MCF 10A (cell line): ENCODE results near the gene VWF. TPM values are rescaled to one million over a fixed set of nuclear protein-coding genes. Genes with fewer than 3 reads are reported as not detected.
A peak's percentile ranks its signal among the peaks of the same experiment; 100 is the strongest.

Experiments used
- BruUV-seq: library from RNA; stranded (reverse); fragments of 400-500 nt; replicated peaks from 2 replicates; lab custom pipeline; 2021; lab: Mats Ljungman, UMichigan
- CTCF ChIA-PET: fragments of 300-600 bp; sonication (Branson Sonifier 250); formaldehyde crosslinking; extraction: SDS; loops from one replicate; lab custom pipeline; 2021; ENCODE audit warnings: antibody characterized with exemption, inconsistent platforms; lab: Yijun Ruan, JAX
- POLR2A ChIA-PET: fragments of 300-600, 350-650 bp; sonication (Branson Sonifier 250); formaldehyde crosslinking; extraction: SDS; loops from one replicate; lab custom pipeline; 2020; ENCODE audit warnings: antibody characterized with exemption, inconsistent platforms; lab: Yijun Ruan, JAX
- DNase-seq: peaks from one replicate; pipeline ENCODE4 v3.0.0-alpha.2; 2018; ENCODE audit not compliant: unreplicated experiment
- H3K27ac Mint-ChIP-seq: one replicate; pipeline ENCODE4 v1.8.0; 2022; ENCODE audit warnings: mild to moderate bottlenecking, low read depth, mixed read lengths; ENCODE audit not compliant: unreplicated experiment
- H3K27me3 Mint-ChIP-seq: one replicate; pipeline ENCODE4 v1.8.0; 2022; ENCODE audit warnings: mixed read lengths; ENCODE audit not compliant: insufficient read depth, unreplicated experiment
- H3K36me3 Mint-ChIP-seq: one replicate; pipeline ENCODE4 v1.8.0; 2022; ENCODE audit warnings: mild to moderate bottlenecking, moderate library complexity, mixed read lengths; ENCODE audit not compliant: insufficient read depth, unreplicated experiment
- H3K4me1 Mint-ChIP-seq: one replicate; pipeline ENCODE4 v1.8.0; 2022; ENCODE audit warnings: mixed read lengths; ENCODE audit not compliant: insufficient read depth, unreplicated experiment
- H3K4me3 Mint-ChIP-seq: one replicate; pipeline ENCODE4 v1.8.0; 2022; ENCODE audit warnings: mild to moderate bottlenecking, moderate library complexity, mixed read lengths; ENCODE audit not compliant: unreplicated experiment
- H3K9me3 Mint-ChIP-seq: one replicate; pipeline ENCODE4 v1.8.0; 2022; ENCODE audit warnings: mixed read lengths; ENCODE audit not compliant: unreplicated experiment
- intact Hi-C: fragments of 100-400 bp; cut with micrococcal nuclease; formaldehyde crosslinking; loops from 2 replicates; pipeline ENCODE4 v1.14.1; 2022
- total RNA-seq: library from RNA; stranded (reverse); gene quantifications from 2 replicates; pipeline ENCODE4 v1.2.3, GENCODE V29; 2022
- TF ChIP-seq, protein P1 (sequence below): fragments of 200-600 bp; IDR thresholded peaks from one replicate; pipeline ENCODE4 v1.8.0; 2022; ENCODE audit warnings: antibody characterized with exemption, mild to moderate bottlenecking; ENCODE audit not compliant: unreplicated experiment

Gene VWF
- total RNA-seq, 1 experiment from 2014 or later: not detected

DNA sequence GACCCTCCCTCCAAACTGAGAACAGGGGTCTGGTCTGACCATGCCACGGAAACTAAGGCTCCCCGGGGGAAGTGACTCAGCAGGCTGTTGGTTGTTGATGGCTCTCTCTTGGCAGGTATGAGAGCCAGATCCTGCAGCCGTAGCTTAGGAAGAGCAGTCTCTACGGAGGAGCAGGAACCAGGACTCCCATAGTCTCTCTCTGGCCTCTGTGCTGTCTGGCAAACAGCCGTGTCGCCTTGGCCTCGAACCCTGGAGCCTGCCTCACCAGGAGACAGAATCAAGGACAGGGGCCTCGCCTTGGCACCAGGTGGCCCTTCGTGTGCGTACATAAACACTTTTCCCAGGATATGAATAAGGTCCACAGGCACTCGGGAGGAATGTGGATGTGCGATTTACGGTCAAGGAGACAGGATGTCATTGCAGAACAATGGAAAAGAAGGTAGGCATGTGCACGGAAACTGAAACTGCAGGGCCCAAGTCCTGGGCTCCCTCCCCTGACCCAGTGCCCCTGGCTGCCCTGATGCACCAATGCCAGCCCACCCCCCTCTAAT lies 7.9 kb downstream of the VWF start:
- DNase-seq: peak; percentile 44
- CTCF ChIA-PET: no interaction called here
- Mint-ChIP-seq H3K36me3 (no peaks in the 10 kb centered on the region), H3K4me3 (no peak overlapping the region), H3K4me1 (peaks cover 8% of the 10 kb centered on the region), H3K27ac (no peak overlapping the region), H3K27me3 (no peaks in the 10 kb centered on the region), H3K9me3 (no peaks in the 10 kb centered on the region)
- intact Hi-C loops: no loop called here
- BruUV-seq: no TSS peak
- POLR2A ChIA-PET: no interaction called here
- TF ChIP-seq, protein P1, sequence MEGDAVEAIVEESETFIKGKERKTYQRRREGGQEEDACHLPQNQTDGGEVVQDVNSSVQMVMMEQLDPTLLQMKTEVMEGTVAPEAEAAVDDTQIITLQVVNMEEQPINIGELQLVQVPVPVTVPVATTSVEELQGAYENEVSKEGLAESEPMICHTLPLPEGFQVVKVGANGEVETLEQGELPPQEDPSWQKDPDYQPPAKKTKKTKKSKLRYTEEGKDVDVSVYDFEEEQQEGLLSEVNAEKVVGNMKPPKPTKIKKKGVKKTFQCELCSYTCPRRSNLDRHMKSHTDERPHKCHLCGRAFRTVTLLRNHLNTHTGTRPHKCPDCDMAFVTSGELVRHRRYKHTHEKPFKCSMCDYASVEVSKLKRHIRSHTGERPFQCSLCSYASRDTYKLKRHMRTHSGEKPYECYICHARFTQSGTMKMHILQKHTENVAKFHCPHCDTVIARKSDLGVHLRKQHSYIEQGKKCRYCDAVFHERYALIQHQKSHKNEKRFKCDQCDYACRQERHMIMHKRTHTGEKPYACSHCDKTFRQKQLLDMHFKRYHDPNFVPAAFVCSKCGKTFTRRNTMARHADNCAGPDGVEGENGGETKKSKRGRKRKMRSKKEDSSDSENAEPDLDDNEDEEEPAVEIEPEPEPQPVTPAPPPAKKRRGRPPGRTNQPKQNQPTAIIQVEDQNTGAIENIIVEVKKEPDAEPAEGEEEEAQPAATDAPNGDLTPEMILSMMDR: no peak

DNA sequence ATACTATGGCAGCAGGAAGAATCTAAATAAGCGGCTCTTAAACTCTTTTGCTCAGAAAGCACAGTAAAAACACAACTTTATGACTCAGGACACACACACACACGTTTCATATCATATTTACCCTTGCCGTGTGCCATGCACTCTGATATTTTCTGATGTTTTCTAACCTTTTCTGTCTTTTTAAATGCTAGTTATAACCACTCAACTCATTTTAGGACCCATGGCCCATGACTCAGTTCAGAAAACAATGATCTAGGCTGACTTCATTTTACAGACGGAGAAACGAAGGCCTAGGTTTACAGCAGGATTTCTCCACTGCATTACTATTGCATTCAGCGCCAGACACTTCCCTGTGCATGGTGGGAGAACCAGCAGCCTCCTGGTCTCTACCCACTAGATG lies 9.1 kb downstream of the VWF start:
- intact Hi-C loops: no loop called here
- H3K27me3 Mint-ChIP-seq: no peaks in the 10 kb centered on the region
- H3K4me3 Mint-ChIP-seq: no peak overlapping the region
- H3K36me3 Mint-ChIP-seq: no peaks in the 10 kb centered on the region
- CTCF ChIA-PET: no interaction called here
- no peak for DNase-seq
- TF ChIP-seq, protein P1: no peak
- no TSS peak for BruUV-seq
- no peaks in the 10 kb centered on the region for H3K9me3 Mint-ChIP-seq
- no peak overlapping the region for H3K27ac Mint-ChIP-seq
- H3K4me1 Mint-ChIP-seq: peaks cover 8% of the 10 kb centered on the region
- POLR2A ChIA-PET: no interaction called here

DNA sequence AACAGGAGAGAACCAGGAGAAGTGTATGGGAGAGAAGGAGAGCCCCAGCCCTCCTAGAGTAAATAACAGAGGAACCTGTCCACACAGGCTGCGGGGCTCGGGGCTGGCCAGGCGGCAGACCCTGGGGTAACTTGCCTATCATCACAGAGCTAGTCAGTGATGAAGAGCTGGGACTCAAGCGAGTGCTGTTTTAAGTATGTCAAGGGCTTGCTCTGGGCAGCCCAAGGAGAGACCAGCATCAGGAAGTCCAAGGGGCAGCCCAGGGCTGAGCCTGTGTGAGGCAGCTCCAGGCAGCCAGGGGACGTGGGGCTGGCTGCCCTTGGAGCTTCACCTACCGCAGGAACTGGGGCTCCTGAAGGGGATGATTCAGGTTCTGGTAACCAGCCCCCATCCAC lies 10.0 kb downstream of the VWF start:
- H3K4me3 Mint-ChIP-seq: no peak overlapping the region
- BruUV-seq: no TSS peak
- no peaks in the 10 kb centered on the region for H3K9me3 Mint-ChIP-seq
- DNase-seq: no peak
- ChIA-PET CTCF (interaction anchor here (0.6 to 1.3 kb wide), 2 partner anchors 25 to 211 kb away, joined by 3 to 4 read pairs; no protein-coding TSS in a partner anchor), POLR2A (interaction anchor here (0.7 kb wide), 1 partner anchor 394 kb away, joined by 3 read pairs; no protein-coding TSS in a partner anchor)
- no peak overlapping the region for H3K27ac Mint-ChIP-seq
- H3K36me3 Mint-ChIP-seq: no peaks in the 10 kb centered on the region
- H3K4me1 Mint-ChIP-seq: peaks cover 8% of the 10 kb centered on the region
- TF ChIP-seq, protein P1: no peak
- H3K27me3 Mint-ChIP-seq: no peaks in the 10 kb centered on the region
- intact Hi-C loops: no loop called here

DNA sequence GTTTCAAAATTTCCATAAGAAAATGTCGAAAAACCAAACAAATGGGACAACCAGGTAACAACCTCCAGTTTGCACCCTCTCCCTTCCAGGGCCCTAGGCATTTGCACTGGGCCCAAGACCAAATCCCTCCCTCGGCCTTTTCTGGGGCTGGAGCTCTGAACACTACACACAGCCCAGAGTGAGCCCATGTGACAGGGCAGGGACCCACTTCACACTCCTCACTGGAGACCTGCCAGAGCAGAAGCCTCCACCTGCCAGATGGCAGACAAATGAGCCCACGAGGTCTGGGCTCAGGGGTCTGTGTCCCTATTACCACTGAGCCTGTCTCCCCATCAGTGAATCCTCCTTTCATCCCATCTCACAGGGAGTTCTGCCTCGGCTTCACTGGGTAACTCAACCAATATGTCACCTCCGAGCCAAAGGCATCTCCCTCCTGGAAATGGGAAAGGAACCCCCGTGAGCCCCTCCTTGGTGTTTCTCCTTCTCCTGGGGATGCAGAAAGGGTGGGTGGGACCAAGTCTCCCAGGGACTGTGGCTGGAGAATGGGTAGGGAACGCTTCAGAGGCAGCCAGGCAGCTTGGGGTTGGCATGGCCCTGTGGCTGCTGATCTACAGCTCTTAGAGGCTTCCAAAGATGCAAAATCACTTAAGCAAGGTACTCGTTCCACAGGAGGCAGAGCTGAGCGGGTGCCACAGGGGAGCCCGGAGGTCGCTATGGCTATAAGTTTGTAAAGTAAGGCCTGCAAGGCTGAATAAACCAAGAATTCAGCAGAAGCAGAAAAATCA lies 10.6 kb downstream of the VWF start:
- Mint-ChIP-seq H3K4me3 (no peak overlapping the region), H3K9me3 (no peaks in the 10 kb centered on the region), H3K36me3 (no peaks in the 10 kb centered on the region), H3K27me3 (no peaks in the 10 kb centered on the region), H3K4me1 (peaks cover 8% of the 10 kb centered on the region), H3K27ac (no peak overlapping the region)
- intact Hi-C loops: no loop called here
- BruUV-seq: no TSS peak
- DNase-seq: no peak
- ChIA-PET CTCF (interaction anchor here (0.6 to 1.3 kb wide), 2 partner anchors 25 to 211 kb away, joined by 3 to 4 read pairs; no protein-coding TSS in a partner anchor), POLR2A (interaction anchor here (0.7 kb wide), 1 partner anchor 395 kb away, joined by 3 read pairs; no protein-coding TSS in a partner anchor)
- TF ChIP-seq, protein P1: no peak
